OCI-LY1 (cell line): ENCODE data around the gene EVA1A.

Experiments
- H2AFZ ChIP-seq: fragments of 200-600 bp; sonication (generic), shearing (Covaris generic); 2 replicates; pipeline ENCODE4 v1.6.0; 2014; ENCODE audit warnings: antibody characterized with exemption, mild to moderate bottlenecking, low read length
- H3F3A ChIP-seq: fragments of 200-600 bp; sonication (generic), shearing (Covaris generic); 2 replicates; pipeline ENCODE4 v1.6.0; 2014; ENCODE audit warnings: mild to moderate bottlenecking, antibody characterized with exemption, low read length, moderate library complexity; ENCODE audit not compliant: insufficient read depth
- H3K27ac ChIP-seq: fragments of 200-600 bp; sonication (generic); 2 replicates; pipeline ENCODE4 v1.5.1; 2014; ENCODE audit warnings: low read length, mixed run types, mild to moderate bottlenecking, low read depth; ENCODE audit not compliant: poor library complexity, severe bottlenecking
- H3K27me3 ChIP-seq: fragments of 200-600 bp; sonication (generic); 2 replicates; pipeline ENCODE4 v1.6.0; 2014; ENCODE audit warnings: antibody characterized with exemption, mild to moderate bottlenecking, low read length, moderate library complexity; ENCODE audit not compliant: insufficient read depth
- H3K36me3 ChIP-seq: fragments of 200-600 bp; sonication (generic); 2 replicates; pipeline ENCODE4 v1.6.1; 2014; ENCODE audit warnings: mild to moderate bottlenecking, antibody characterized with exemption, low read length, moderate library complexity, mixed read lengths; ENCODE audit not compliant: insufficient read depth
- H3K4me1 ChIP-seq: fragments of 200-600 bp; sonication (generic); 2 replicates; pipeline ENCODE4 v1.5.1; 2014; ENCODE audit warnings: mild to moderate bottlenecking, low read length, moderate library complexity; ENCODE audit not compliant: insufficient read depth, severe bottlenecking
- H3K4me2 ChIP-seq: fragments of 200-600 bp; sonication (generic), shearing (Covaris generic); 2 replicates; pipeline ENCODE4 v1.6.1; 2014; ENCODE audit warnings: low read length
- H3K4me3 ChIP-seq: fragments of 200-600 bp; sonication (generic); 2 replicates; pipeline ENCODE4 v1.5.1; 2014; ENCODE audit warnings: low read length, low read depth, mild to moderate bottlenecking, mixed read lengths; ENCODE audit not compliant: poor library complexity, severe bottlenecking
- H3K79me2 ChIP-seq: fragments of 200-600 bp; shearing (Covaris generic); 2 replicates; pipeline ENCODE4 v1.6.1; 2016; ENCODE audit warnings: mixed run types, low read length, mixed read lengths; ENCODE audit not compliant: insufficient read depth
- H3K9ac ChIP-seq: fragments of 200-600 bp; sonication (generic), shearing (Covaris generic); 2 replicates; pipeline ENCODE4 v1.6.1; 2014; ENCODE audit warnings: mild to moderate bottlenecking, low read length, mixed read lengths
- H3K9me2 ChIP-seq: fragments of 200-600 bp; sonication (generic), shearing (Covaris generic); 2 replicates; pipeline ENCODE4 v1.6.1; 2014; ENCODE audit warnings: low read depth, mild to moderate bottlenecking, low read length, mixed read lengths
- H3K9me3 ChIP-seq: fragments of 200-600 bp; shearing (Covaris generic); 2 replicates; pipeline ENCODE4 v1.6.1; 2014; ENCODE audit warnings: low read length, mixed read lengths
- H4K20me1 ChIP-seq: fragments of 200-600 bp; sonication (generic), shearing (Covaris generic); 2 replicates; pipeline ENCODE4 v1.6.0; 2016; ENCODE audit warnings: mild to moderate bottlenecking, low read length; ENCODE audit not compliant: insufficient read depth
- CTCF ChIP-seq: fragments of 200-600 bp; sonication (generic), shearing (Covaris generic); IDR thresholded peaks from 2 replicates; pipeline ENCODE4 v1.5.1; 2017; ENCODE audit warnings: mild to moderate bottlenecking, antibody characterized with exemption, low read length, moderate library complexity, mixed read lengths
- EZH2 ChIP-seq: fragments of 200-600 bp; sonication (generic), shearing (Covaris generic); IDR thresholded peaks from 2 replicates; pipeline ENCODE4 v1.8.0; 2017; ENCODE audit warnings: borderline replicate concordance, mixed run types, mild to moderate bottlenecking, antibody characterized with exemption, low read length, moderate library complexity, mixed read lengths

Gene EVA1A

GRCh38 chr2:75545387-75545786, 15.4 kb downstream of the EVA1A start:
- Histone ChIP-seq H3K9ac (no peak overlapping the region), H3K4me3 (no peak overlapping the region), H3K4me1 (no peaks in the 10 kb centered on the region), H3K27ac (no peak overlapping the region), H3F3A (no peaks in the 10 kb centered on the region), H3K79me2 (no peaks in the 10 kb centered on the region), H2AFZ (no peak overlapping the region), H3K9me3 (no peaks in the 10 kb centered on the region), H4K20me1 (no peaks in the 10 kb centered on the region), H3K4me2 (no peak overlapping the region), H3K27me3 (no peaks in the 10 kb centered on the region), H3K36me3 (no peaks in the 10 kb centered on the region), H3K9me2 (no peaks in the 10 kb centered on the region)
- no peak for TF ChIP-seq EZH2
- no peak for TF ChIP-seq CTCF

GRCh38 chr2:75543446-75543845, 17.3 kb downstream of the EVA1A start:
- H3K9ac ChIP-seq, result no peak overlapping the region
- H3K9me3 ChIP-seq, result no peaks in the 10 kb centered on the region
- no peaks in the 10 kb centered on the region for H4K20me1 ChIP-seq
- no peaks in the 10 kb centered on the region for H3K36me3 ChIP-seq
- H3F3A ChIP-seq, result no peaks in the 10 kb centered on the region
- no peaks in the 10 kb centered on the region for H3K27me3 ChIP-seq
- H3K9me2 ChIP-seq, result no peaks in the 10 kb centered on the region
- no peak overlapping the region for H3K4me2 ChIP-seq
- no peaks in the 10 kb centered on the region for H3K4me1 ChIP-seq
- no peak overlapping the region for H3K4me3 ChIP-seq
- H3K79me2 ChIP-seq, result no peaks in the 10 kb centered on the region
- no peak overlapping the region for H2AFZ ChIP-seq
- H3K27ac ChIP-seq, result no peak overlapping the region
- TF ChIP-seq CTCF, result no peak

- Histone ChIP-seq H3K4me1 (no peaks in the 10 kb centered on the region), H3K79me2 (no peaks in the 10 kb centered on the region), H3K9ac (no peak overlapping the region), H3K9me2 (no peaks in the 10 kb centered on the region), H3K27me3 (no peaks in the 10 kb centered on the region), H4K20me1 (no peaks in the 10 kb centered on the region), H3K9me3 (no peaks in the 10 kb centered on the region), H3K36me3 (no peaks in the 10 kb centered on the region), H3K27ac (no peak overlapping the region), H3K4me3 (no peak overlapping the region), H2AFZ (no peak overlapping the region), H3K4me2 (no peak overlapping the region), H3F3A (no peaks in the 10 kb centered on the region)
- TF ChIP-seq EZH2 (no peak), CTCF (no peak)
These were observed 19.3 kb downstream of the EVA1A start for GRCh38 chr2:75541430-75541829.
